HCT116 (cell line): ENCODE measurements around the gene ODAPH.
"Not testable (repeated sequence)": the region's sequence is repeated elsewhere in the genome, so short reads cannot be mapped to it uniquely, and the experiment has no call there.

Source experiments
- EZH2phosphoT487 ChIP-seq: fragments of 200-600 bp; IDR thresholded peaks from 2 replicates; pipeline ENCODE4 v1.6.1; 2018; ENCODE audit warnings: antibody characterized with exemption, borderline replicate concordance
- FOSL1 ChIP-seq: IDR thresholded peaks from 2 replicates; pipeline ENCODE4 v1.6.1; 2012; ENCODE audit warnings: low read depth
- POLR2A ChIP-seq: IDR thresholded peaks from 2 replicates; pipeline ENCODE4 v1.7.0; 2011; ENCODE audit warnings: borderline replicate concordance; ENCODE audit not compliant: insufficient read depth, insufficient read length; ENCODE audit errors: extremely low read depth
- RAD21 ChIP-seq: IDR thresholded peaks from 2 replicates; pipeline ENCODE4 v1.6.1; 2012; ENCODE audit warnings: low read depth, mild to moderate bottlenecking
- ZFX ChIP-seq: fragments of 450-650 bp; IDR thresholded peaks from 2 replicates; pipeline ENCODE4 v1.6.1; 2017
- TF ChIP-seq, protein P1 (sequence below), 3 experiments: fragments of 200-600 bp in 1 of 3; sonication (generic) in 1 of 3; IDR thresholded peaks in 2 of 3; conservative IDR thresholded peaks in 1 of 3; 2 replicates each; pipeline ENCODE4 v1.5.1; 2012 to 2017; ENCODE audit warnings: low read depth in 2 of 3, low read length in 2 of 3, antibody characterized with exemption in 1 of 3, borderline replicate concordance in 1 of 3, control low read depth in 1 of 3, mild to moderate bottlenecking in 1 of 3, mixed read lengths in 1 of 3, mixed run types in 1 of 3, moderate library complexity in 1 of 3; ENCODE audit not compliant: insufficient read depth in 1 of 3
- TF ChIP-seq, protein P2 (sequence below): IDR thresholded peaks from 2 replicates; pipeline ENCODE4 v1.6.1; 2011; ENCODE audit warnings: mild to moderate bottlenecking, low read length, moderate library complexity; ENCODE audit not compliant: insufficient replicate concordance; ENCODE audit errors: extremely low read depth

DNA sequence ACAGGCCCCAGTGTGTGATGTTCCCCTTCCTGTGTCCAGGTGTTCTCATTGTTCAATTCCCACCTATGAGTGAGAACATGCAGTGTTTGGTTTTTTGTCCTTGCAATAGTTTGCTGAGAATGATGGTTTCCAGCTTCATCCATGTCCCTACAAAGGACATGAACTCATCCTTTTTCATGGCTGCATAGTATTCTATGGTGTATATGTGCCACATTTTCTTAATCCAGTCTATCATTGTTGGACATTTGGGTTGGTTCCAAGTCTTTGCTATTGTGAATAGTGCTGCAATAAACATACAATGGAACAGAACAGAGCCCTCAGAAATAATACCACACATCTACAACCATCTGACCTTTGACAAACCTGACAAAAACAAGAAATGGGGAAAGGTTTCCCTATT is 21.9 kb upstream of the ODAPH start:
- TF ChIP-seq, protein P1, sequence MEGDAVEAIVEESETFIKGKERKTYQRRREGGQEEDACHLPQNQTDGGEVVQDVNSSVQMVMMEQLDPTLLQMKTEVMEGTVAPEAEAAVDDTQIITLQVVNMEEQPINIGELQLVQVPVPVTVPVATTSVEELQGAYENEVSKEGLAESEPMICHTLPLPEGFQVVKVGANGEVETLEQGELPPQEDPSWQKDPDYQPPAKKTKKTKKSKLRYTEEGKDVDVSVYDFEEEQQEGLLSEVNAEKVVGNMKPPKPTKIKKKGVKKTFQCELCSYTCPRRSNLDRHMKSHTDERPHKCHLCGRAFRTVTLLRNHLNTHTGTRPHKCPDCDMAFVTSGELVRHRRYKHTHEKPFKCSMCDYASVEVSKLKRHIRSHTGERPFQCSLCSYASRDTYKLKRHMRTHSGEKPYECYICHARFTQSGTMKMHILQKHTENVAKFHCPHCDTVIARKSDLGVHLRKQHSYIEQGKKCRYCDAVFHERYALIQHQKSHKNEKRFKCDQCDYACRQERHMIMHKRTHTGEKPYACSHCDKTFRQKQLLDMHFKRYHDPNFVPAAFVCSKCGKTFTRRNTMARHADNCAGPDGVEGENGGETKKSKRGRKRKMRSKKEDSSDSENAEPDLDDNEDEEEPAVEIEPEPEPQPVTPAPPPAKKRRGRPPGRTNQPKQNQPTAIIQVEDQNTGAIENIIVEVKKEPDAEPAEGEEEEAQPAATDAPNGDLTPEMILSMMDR (IDR thresholded peaks at IDR 0.05 in 2 of 3, conservative IDR thresholded peaks at IDR 0.05 in 1 of 3; ENCODE audit: borderline replicate concordance in 1 of 3, insufficient read depth in 1 of 3, low read depth in 2 of 3, low read length in 2 of 3), result not testable (repeated sequence)
- TF ChIP-seq POLR2A, ZFX, EZH2phosphoT487, FOSL1, RAD21: not testable (repeated sequence)
- TF ChIP-seq, protein P2, sequence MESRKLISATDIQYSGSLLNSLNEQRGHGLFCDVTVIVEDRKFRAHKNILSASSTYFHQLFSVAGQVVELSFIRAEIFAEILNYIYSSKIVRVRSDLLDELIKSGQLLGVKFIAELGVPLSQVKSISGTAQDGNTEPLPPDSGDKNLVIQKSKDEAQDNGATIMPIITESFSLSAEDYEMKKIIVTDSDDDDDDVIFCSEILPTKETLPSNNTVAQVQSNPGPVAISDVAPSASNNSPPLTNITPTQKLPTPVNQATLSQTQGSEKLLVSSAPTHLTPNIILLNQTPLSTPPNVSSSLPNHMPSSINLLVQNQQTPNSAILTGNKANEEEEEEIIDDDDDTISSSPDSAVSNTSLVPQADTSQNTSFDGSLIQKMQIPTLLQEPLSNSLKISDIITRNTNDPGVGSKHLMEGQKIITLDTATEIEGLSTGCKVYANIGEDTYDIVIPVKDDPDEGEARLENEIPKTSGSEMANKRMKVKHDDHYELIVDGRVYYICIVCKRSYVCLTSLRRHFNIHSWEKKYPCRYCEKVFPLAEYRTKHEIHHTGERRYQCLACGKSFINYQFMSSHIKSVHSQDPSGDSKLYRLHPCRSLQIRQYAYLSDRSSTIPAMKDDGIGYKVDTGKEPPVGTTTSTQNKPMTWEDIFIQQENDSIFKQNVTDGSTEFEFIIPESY, result not testable (repeated sequence)
